ENCODE results near the gene ALK. TPM values are rescaled to one million over a fixed set of nuclear protein-coding genes. Genes with fewer than 3 reads are reported as not detected.

ALK gene
- total and polyA plus RNA-seq, 10 of the 15 experiments (the other 5 are each of a cell fraction or from before 2014, with no cell fraction given): 0.11 TPM; not detected in 9

GRCh38 chr2:29834624-29835023 lies 86.8 kb downstream of the ALK start:
- FAIRE-seq (no peak), ATAC-seq (no peak), DNase-seq (ENCODE audit: low read depth, low spot score) (no peak)
- BruUV-seq (replicated peaks): no TSS peak
- H3K79me2 ChIP-seq (ENCODE audit: control insufficient read depth, insufficient read depth, low read length): no peaks in the 10 kb centered on the region
- H3K9me3 ChIP-seq (replicated peaks; ENCODE audit: control insufficient read depth, insufficient read depth, low read length): no peaks in the 10 kb centered on the region
- no peak overlapping the region for H3K4me2 ChIP-seq (ENCODE audit: control insufficient read depth, insufficient read depth)
- no peaks in the 10 kb centered on the region for H3K27me3 ChIP-seq (replicated peaks in 1 of 2; ENCODE audit: control insufficient read depth in 2 of 2, insufficient read depth in 2 of 2, low read length in 1 of 2)
- TF ChIP-seq PBX3 (IDR thresholded peaks at IDR 0.05; ENCODE audit: insufficient replicate concordance, low read depth, low read length) (no peak), CBX5 (IDR thresholded peaks at IDR 0.05; ENCODE audit: low read depth) (no peak), RFX5 (IDR thresholded peaks at IDR 0.05; ENCODE audit: low read depth, low read length) (no peak), RUNX3 (IDR thresholded peaks at IDR 0.05; ENCODE audit: low read length) (no peak), SRF (IDR thresholded peaks at IDR 0.05; ENCODE audit: low read depth in 2 of 2, low read length in 2 of 2) (no peak), BHLHE40 (IDR thresholded peaks at IDR 0.05; ENCODE audit: borderline replicate concordance in 1 of 2, low read depth in 2 of 2, low read length in 1 of 2) (no peak), ZBTB11 (CRISPR knock-in tag; IDR thresholded peaks at IDR 0.05) (no peak), ELK1 (IDR thresholded peaks at IDR 0.05; ENCODE audit: low read depth, low read length) (no peak), IRF4 (IDR thresholded peaks at IDR 0.05; ENCODE audit: low read depth, low read length) (no peak), PAX5 (IDR thresholded peaks at IDR 0.05; ENCODE audit: borderline replicate concordance, low read depth, low read length) (no peak), ATF7 (IDR thresholded peaks at IDR 0.05; ENCODE audit: low read depth) (no peak), KLF5 (IDR thresholded peaks at IDR 0.05; ENCODE audit: partially characterized antibody) (no peak), SMC3 (IDR thresholded peaks at IDR 0.05; ENCODE audit: borderline replicate concordance, low read length) (no peak), SREBF1 (IDR thresholded peaks at IDR 0.05; ENCODE audit: low read length) (no peak), EGR1 (IDR thresholded peaks at IDR 0.05; ENCODE audit: borderline replicate concordance in 1 of 2, low read depth in 2 of 2, low read length in 2 of 2) (no peak), SPI1 (IDR thresholded peaks at IDR 0.05; ENCODE audit: borderline replicate concordance, insufficient read depth, low read depth, low read length) (no peak), YY1 (IDR thresholded peaks at IDR 0.05; ENCODE audit: low read depth, low read length) (no peak), ASH2L (IDR thresholded peaks at IDR 0.05; ENCODE audit: borderline replicate concordance, low read depth) (no peak)
- H2AFZ ChIP-seq (ENCODE audit: control insufficient read depth, low read depth, low read length): no peak overlapping the region
- H3K9ac ChIP-seq (ENCODE audit: control insufficient read depth, insufficient read depth, low read length): no peak overlapping the region
- H3K4me3 ChIP-seq: no peak overlapping the region
- H3K27ac ChIP-seq (ENCODE audit: control insufficient read depth, insufficient read depth): no peak overlapping the region
- in situ Hi-C loops (cut with MboI) (no loop called here), intact Hi-C loops (cut with micrococcal nuclease; ENCODE audit: unreplicated experiment) (no loop called here)
- CTCF ChIA-PET: interaction anchor here (1.0 kb wide), 1 partner anchor 77 kb away, joined by 3 read pairs; no protein-coding TSS in a partner anchor
- H3K4me1 ChIP-seq (ENCODE audit: control insufficient read depth, insufficient read depth, low read length): no peaks in the 10 kb centered on the region
- RAD21 ChIA-PET (ENCODE audit: unreplicated experiment): no interaction called here
- no peaks in the 10 kb centered on the region for H3K36me3 ChIP-seq (ENCODE audit: control insufficient read depth in 2 of 2, insufficient read depth in 2 of 2, low read length in 1 of 2)
- H4K20me1 ChIP-seq (ENCODE audit: control insufficient read depth, insufficient read depth): no peaks in the 10 kb centered on the region
- POLR2A ChIA-PET: no interaction called here
- WGBS (ENCODE audit: insufficient coverage, insufficient replicate concordance, low lambda C conversion rate, missing lambda C conversion rate): 42% methylated on average over 2 of the region's 2 CpGs
- SMC1A ChIA-PET (ENCODE audit: uncharacterized antibody, unreplicated experiment): interaction anchor here (0.7 kb wide), 1 partner anchor 27 kb away, joined by 3 read pairs; no protein-coding TSS in a partner anchor

Measured in GM12878 (cell line).